SK-N-SH treated with all-trans-retinoic acid at 6 μM for 48 hours (cell line): ENCODE measurements around the gene BLM.

Experiments
- ATAC-seq: fragments of 200-7000 bp; cut with Tn5 transposase; 3 replicates; pipeline ENCODE4 v1.9.1; 2020; ENCODE audit warnings: mild to moderate bottlenecking, moderate library complexity
- CREB5 ChIP-seq: fragments of 250-450 bp; sonication (Bioruptor Pico); IDR thresholded peaks from 2 replicates; pipeline ENCODE4 v1.5.1; 2020; ENCODE audit warnings: low read depth, mild to moderate bottlenecking, moderate library complexity
- CSDC2 ChIP-seq: fragments of 250-450 bp; sonication (Bioruptor Pico); IDR thresholded peaks from 2 replicates; pipeline ENCODE4 v1.5.0; 2020; ENCODE audit warnings: mild to moderate bottlenecking, moderate library complexity
- CSRNP3 ChIP-seq: fragments of 250-450 bp; sonication (Bioruptor Pico); IDR thresholded peaks from 2 replicates; pipeline ENCODE4 v1.5.1; 2021; ENCODE audit warnings: mild to moderate bottlenecking, moderate library complexity
- ESRRG ChIP-seq: fragments of 250-450 bp; sonication (Bioruptor Pico); IDR thresholded peaks from 2 replicates; pipeline ENCODE4 v1.6.1; 2021; ENCODE audit warnings: mild to moderate bottlenecking
- GLIS3 ChIP-seq: fragments of 250-450 bp; sonication (Bioruptor Pico); IDR thresholded peaks from 2 replicates; pipeline ENCODE4 v1.5.0; 2020; ENCODE audit warnings: mild to moderate bottlenecking, moderate library complexity
- ISL1 ChIP-seq: fragments of 250-450 bp; sonication (Bioruptor Pico); IDR thresholded peaks from 2 replicates; pipeline ENCODE4 v2.1.2; 2022; ENCODE audit warnings: mild to moderate bottlenecking, moderate library complexity
- OSR1 ChIP-seq: fragments of 250-450 bp; sonication (Bioruptor Pico); IDR thresholded peaks from 2 replicates; pipeline ENCODE4 v1.8.0; 2022; ENCODE audit warnings: moderate library complexity, mild to moderate bottlenecking, inconsistent platforms
- POU6F1 ChIP-seq: fragments of 250-450 bp; sonication (Bioruptor Pico); IDR thresholded peaks from 2 replicates; pipeline ENCODE4 v1.8.0; 2021; ENCODE audit warnings: low read depth, mild to moderate bottlenecking, moderate library complexity, borderline replicate concordance
- PPARA ChIP-seq: fragments of 250-450 bp; sonication (Bioruptor Pico); IDR thresholded peaks from 2 replicates; pipeline ENCODE4 v1.5.0; 2020; ENCODE audit warnings: mild to moderate bottlenecking, borderline replicate concordance
- RARB ChIP-seq: fragments of 250-450 bp; sonication (Bioruptor Pico); IDR thresholded peaks from 2 replicates; pipeline ENCODE4 v1.8.0; 2021; ENCODE audit warnings: mild to moderate bottlenecking, moderate library complexity
- SNAI2 ChIP-seq: fragments of 250-450 bp; sonication (Bioruptor Pico); IDR thresholded peaks from 2 replicates; pipeline ENCODE4 v1.5.0; 2020; ENCODE audit warnings: mild to moderate bottlenecking, moderate library complexity
- TCF4 ChIP-seq: fragments of 250-450 bp; sonication (Bioruptor Pico); IDR thresholded peaks from 2 replicates; pipeline ENCODE4 v1.8.0; 2021; ENCODE audit warnings: mild to moderate bottlenecking, moderate library complexity, borderline replicate concordance
- TOX ChIP-seq: fragments of 250-450 bp; sonication (Bioruptor Pico); IDR thresholded peaks from 2 replicates; pipeline ENCODE4 v1.8.0; 2021; ENCODE audit warnings: mild to moderate bottlenecking, moderate library complexity, borderline replicate concordance
- TSHZ2 ChIP-seq: fragments of 250-450 bp; sonication (Bioruptor Pico); IDR thresholded peaks from 2 replicates; pipeline ENCODE4 v1.5.0; 2020; ENCODE audit warnings: mild to moderate bottlenecking, moderate library complexity
- ZC3H10 ChIP-seq: fragments of 250-450 bp; sonication (Bioruptor Pico); IDR thresholded peaks from 2 replicates; pipeline ENCODE4 v1.5.1; 2021; ENCODE audit warnings: mild to moderate bottlenecking, moderate library complexity
- ZFP3 ChIP-seq: fragments of 250-450 bp; sonication (Bioruptor Pico); IDR thresholded peaks from 2 replicates; pipeline ENCODE4 v1.5.0; 2020; ENCODE audit warnings: mild to moderate bottlenecking, moderate library complexity
- ZFP30 ChIP-seq: fragments of 450-650 bp; formaldehyde crosslinking; IDR thresholded peaks from 2 replicates; pipeline ENCODE4 v1.5.0; 2022; ENCODE audit warnings: mild to moderate bottlenecking, moderate library complexity
- ZNF70 ChIP-seq: fragments of 450-650 bp; formaldehyde crosslinking; IDR thresholded peaks from 2 replicates; pipeline ENCODE4 v1.5.0; 2020; ENCODE audit warnings: mild to moderate bottlenecking, moderate library complexity
- ZNF8 ChIP-seq: fragments of 450-650 bp; formaldehyde crosslinking; IDR thresholded peaks from 2 replicates; pipeline ENCODE4 v1.5.0; 2020; ENCODE audit warnings: mild to moderate bottlenecking, moderate library complexity
- TF ChIP-seq, protein P1 (sequence below): fragments of 250-450 bp; sonication (Bioruptor Pico); IDR thresholded peaks from 2 replicates; pipeline ENCODE4 v1.8.0; 2020; ENCODE audit warnings: mild to moderate bottlenecking, moderate library complexity, borderline replicate concordance

Gene BLM

GRCh38 chr15:90813796-90814190, 96.6 kb downstream of the BLM start:
- ATAC-seq: no peak
- TF ChIP-seq ZNF8 (CRISPR knock-in tag): no peak
- no peak for TF ChIP-seq ZFP3 (CRISPR knock-in tag)
- TF ChIP-seq TSHZ2: no peak
- TF ChIP-seq ZNF70: no peak
- TF ChIP-seq, all 23 proteins: peak for 0

DNA sequence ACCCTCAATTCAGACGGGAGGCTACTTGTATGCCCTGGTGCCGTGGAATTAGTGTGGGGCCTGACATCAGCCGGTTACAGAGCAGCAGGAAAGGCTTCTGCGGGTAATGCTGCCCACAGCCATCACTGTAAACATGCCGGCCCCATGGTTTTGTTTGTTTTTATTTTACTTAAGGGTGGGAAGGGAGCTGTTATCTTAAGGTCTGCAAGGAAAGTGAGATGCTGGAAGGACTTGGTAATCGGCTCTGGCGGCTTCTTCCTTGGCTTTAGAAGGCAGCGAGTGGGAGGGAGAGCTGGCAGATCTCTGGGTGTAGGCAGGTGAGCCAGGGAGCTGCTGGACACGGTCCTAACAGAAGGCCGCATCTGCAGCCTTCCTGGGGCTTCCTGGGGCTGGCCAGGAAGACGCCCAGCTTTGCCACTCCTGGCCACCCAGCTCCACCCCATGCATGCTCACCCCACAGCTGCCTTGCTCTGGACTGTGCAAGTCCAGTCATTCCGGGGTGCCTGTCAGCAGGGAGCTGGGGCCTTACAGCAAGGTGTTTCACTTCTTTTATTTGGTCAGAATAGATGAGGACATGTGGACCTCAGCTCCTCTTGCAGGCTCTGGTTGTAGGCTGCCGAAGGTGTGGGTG, 97.2 kb downstream of the BLM start:
- TF ChIP-seq ZFP3 (CRISPR knock-in tag) (no peak), CREB5 (CRISPR knock-in tag) (no peak), TSHZ2 (no peak)
- no peak for ATAC-seq

GRCh38 chr15:90816401-90817116, 99.4 kb downstream of the BLM start:
- no peak for ATAC-seq
- no peak for TF ChIP-seq ISL1 (CRISPR knock-in tag)
- TF ChIP-seq ZFP3 (CRISPR knock-in tag): no peak
- TF ChIP-seq OSR1: no peak

GRCh38 chr15:90817117-90818057, 100.2 kb downstream of the BLM start:
- ATAC-seq: no peak
- no peak for TF ChIP-seq ZNF70
- no peak for TF ChIP-seq GLIS3 (CRISPR knock-in tag)
- no peak for TF ChIP-seq TOX
- TF ChIP-seq CSDC2 (CRISPR knock-in tag): no peak
- TF ChIP-seq TCF4: no peak
- no peak for TF ChIP-seq ZC3H10 (CRISPR knock-in tag)
- TF ChIP-seq, protein P1, sequence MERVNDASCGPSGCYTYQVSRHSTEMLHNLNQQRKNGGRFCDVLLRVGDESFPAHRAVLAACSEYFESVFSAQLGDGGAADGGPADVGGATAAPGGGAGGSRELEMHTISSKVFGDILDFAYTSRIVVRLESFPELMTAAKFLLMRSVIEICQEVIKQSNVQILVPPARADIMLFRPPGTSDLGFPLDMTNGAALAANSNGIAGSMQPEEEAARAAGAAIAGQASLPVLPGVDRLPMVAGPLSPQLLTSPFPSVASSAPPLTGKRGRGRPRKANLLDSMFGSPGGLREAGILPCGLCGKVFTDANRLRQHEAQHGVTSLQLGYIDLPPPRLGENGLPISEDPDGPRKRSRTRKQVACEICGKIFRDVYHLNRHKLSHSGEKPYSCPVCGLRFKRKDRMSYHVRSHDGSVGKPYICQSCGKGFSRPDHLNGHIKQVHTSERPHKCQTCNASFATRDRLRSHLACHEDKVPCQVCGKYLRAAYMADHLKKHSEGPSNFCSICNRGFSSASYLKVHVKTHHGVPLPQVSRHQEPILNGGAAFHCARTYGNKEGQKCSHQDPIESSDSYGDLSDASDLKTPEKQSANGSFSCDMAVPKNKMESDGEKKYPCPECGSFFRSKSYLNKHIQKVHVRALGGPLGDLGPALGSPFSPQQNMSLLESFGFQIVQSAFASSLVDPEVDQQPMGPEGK: no peak
- TF ChIP-seq CSRNP3 (CRISPR knock-in tag): no peak
- no peak for TF ChIP-seq ZNF8 (CRISPR knock-in tag)
- TF ChIP-seq RARB (CRISPR knock-in tag): no peak
- no peak for TF ChIP-seq POU6F1 (CRISPR knock-in tag)
- TF ChIP-seq ESRRG (CRISPR knock-in tag): no peak
- TF ChIP-seq PPARA (CRISPR knock-in tag): no peak
- no peak for TF ChIP-seq CREB5 (CRISPR knock-in tag)
- TF ChIP-seq ZFP30 (CRISPR knock-in tag): no peak
- no peak for TF ChIP-seq SNAI2 (CRISPR knock-in tag)
